Kidney (tissue), 2 donors: ENCODE results near the gene DNAJC15. TPM values are rescaled to one million over a fixed set of nuclear protein-coding genes. Genes with fewer than 3 reads are reported as not detected.

ENCODE experiments used
- polyA plus RNA-seq: library from polyadenylated mRNA; stranded (reverse); fragments of 350-450 nt; fragmentation: Illumina TruSeq; extraction: RNeasy Lipid Tissue Mini Kit (QIAGEN cat#74804); gene quantifications from one replicate; pipeline ENCODE4 v1.2.3, GENCODE V29; 2014; ENCODE audit warnings: low read depth, low replicate concordance; ENCODE audit not compliant: insufficient read depth
- total RNA-seq: library from RNA; stranded (reverse); fragmentation: NEBNext Ultra II Directional; extraction: Animal tissue kit (Norgen Biotek cat#: 25700); gene quantifications from one replicate; pipeline ENCODE4 v1.2.1, GENCODE V29; 2021
- donor health status: DM: yes; HTN: yes; CAD: no.

The DNAJC15 gene
- total and polyA plus RNA-seq, 2 donors from 2014 or later = 18.8 to 31.0 TPM

Other genes starting within 250 kb of the DNAJC15 start
- 0.09 TPM for gene FAM216B, start 242.0 kb upstream of the DNAJC15 start, total RNA-seq
- gene FAM216B, start 242.0 kb upstream of the DNAJC15 start, polyA plus RNA-seq = not detected
- 12.2 TPM for gene EPSTI1, start 31.3 kb upstream of the DNAJC15 start, total RNA-seq
- 11.2 TPM for gene EPSTI1, start 31.3 kb upstream of the DNAJC15 start, polyA plus RNA-seq